ENCODE measurements around the gene PRKCE. TPM values are rescaled to one million over a fixed set of nuclear protein-coding genes. Genes with fewer than 3 reads are reported as not detected.
A peak's percentile ranks its signal among the peaks of the same experiment; 100 is the strongest.

PRKCE gene
- total RNA-seq, 1 experiment from 2014 or later = 2.4 TPM

- no TSS peak for BruUV-seq (replicated peaks)
- CTCF ChIA-PET = no interaction called here
- H3K9me3 ChIP-seq (ENCODE audit: low read depth, low read length, poor library complexity, severe bottlenecking) = no peaks in the 10 kb centered on the region
- POLR2A ChIA-PET (ENCODE audit: low non-redundant PET) = no interaction called here
- no peak for DNase-seq (ENCODE audit: low spot score)
- H3K27me3 ChIP-seq (replicated peaks; ENCODE audit: insufficient read depth, low read depth, low read length, poor library complexity) = no peaks in the 10 kb centered on the region
- TF ChIP-seq CTCF (conservative IDR thresholded peaks at IDR 0.05; ENCODE audit: low read depth, low read length) = no peak
- TF ChIP-seq EZH2 (IDR thresholded peaks at IDR 0.05; ENCODE audit: borderline replicate concordance, low read depth, low read length, poor library complexity, severe bottlenecking) = no peak
- H3K36me3 ChIP-seq (ENCODE audit: insufficient read depth, low read length, poor library complexity, severe bottlenecking) = no peaks in the 10 kb centered on the region
- intact Hi-C loops (cut with micrococcal nuclease; ENCODE audit: unreplicated experiment) = no loop called here
- H3K4me1 ChIP-seq (ENCODE audit: insufficient read depth, low read length, poor library complexity, severe bottlenecking) = peaks cover 9% of the 10 kb centered on the region
- no peak overlapping the region for H3K27ac ChIP-seq (ENCODE audit: low read depth, low read length, poor library complexity, severe bottlenecking)
- no peak overlapping the region for H3K4me3 ChIP-seq (ENCODE audit: low read depth, low read length, poor library complexity, severe bottlenecking)
Measured at GRCh38 chr2:45888167-45888566, 236.7 kb downstream of the PRKCE start.

- intact Hi-C loops (cut with micrococcal nuclease; ENCODE audit: unreplicated experiment) = no loop called here
- H3K4me3 ChIP-seq (ENCODE audit: low read depth, low read length, poor library complexity, severe bottlenecking) = no peak overlapping the region
- TF ChIP-seq CTCF (conservative IDR thresholded peaks at IDR 0.05; ENCODE audit: low read depth, low read length) (no peak), EZH2 (IDR thresholded peaks at IDR 0.05; ENCODE audit: borderline replicate concordance, low read depth, low read length, poor library complexity, severe bottlenecking) (no peak)
- H3K27ac ChIP-seq (ENCODE audit: low read depth, low read length, poor library complexity, severe bottlenecking) = no peak overlapping the region
- ChIA-PET CTCF (no interaction called here), POLR2A (ENCODE audit: low non-redundant PET) (no interaction called here)
- H3K9me3 ChIP-seq (ENCODE audit: low read depth, low read length, poor library complexity, severe bottlenecking) = no peaks in the 10 kb centered on the region
- no peak for DNase-seq (ENCODE audit: low spot score)
- H3K4me1 ChIP-seq (ENCODE audit: insufficient read depth, low read length, poor library complexity, severe bottlenecking) = peaks cover 9% of the 10 kb centered on the region
- no peaks in the 10 kb centered on the region for H3K36me3 ChIP-seq (ENCODE audit: insufficient read depth, low read length, poor library complexity, severe bottlenecking)
- no peaks in the 10 kb centered on the region for H3K27me3 ChIP-seq (replicated peaks; ENCODE audit: insufficient read depth, low read depth, low read length, poor library complexity)
- no TSS peak for BruUV-seq (replicated peaks)
Measured at GRCh38 chr2:45888641-45889040, 237.2 kb downstream of the PRKCE start.

- no peaks in the 10 kb centered on the region for H3K36me3 ChIP-seq (ENCODE audit: insufficient read depth, low read length, poor library complexity, severe bottlenecking)
- BruUV-seq (replicated peaks) = no TSS peak
- TF ChIP-seq CTCF (conservative IDR thresholded peaks at IDR 0.05; ENCODE audit: low read depth, low read length) (no peak), EZH2 (IDR thresholded peaks at IDR 0.05; ENCODE audit: borderline replicate concordance, low read depth, low read length, poor library complexity, severe bottlenecking) (no peak)
- CTCF ChIA-PET = no interaction called here
- H3K27ac ChIP-seq (ENCODE audit: low read depth, low read length, poor library complexity, severe bottlenecking) = no peak overlapping the region
- H3K27me3 ChIP-seq (replicated peaks; ENCODE audit: insufficient read depth, low read depth, low read length, poor library complexity) = no peaks in the 10 kb centered on the region
- POLR2A ChIA-PET (ENCODE audit: low non-redundant PET) = no interaction called here
- H3K4me1 ChIP-seq (ENCODE audit: insufficient read depth, low read length, poor library complexity, severe bottlenecking) = peaks cover 9% of the 10 kb centered on the region
- no peaks in the 10 kb centered on the region for H3K9me3 ChIP-seq (ENCODE audit: low read depth, low read length, poor library complexity, severe bottlenecking)
- intact Hi-C loops (cut with micrococcal nuclease; ENCODE audit: unreplicated experiment) = no loop called here
- peak; percentile 44 for DNase-seq (ENCODE audit: low spot score)
- H3K4me3 ChIP-seq (ENCODE audit: low read depth, low read length, poor library complexity, severe bottlenecking) = no peak overlapping the region
Measured at GRCh38 chr2:45889053-45889452, 237.6 kb downstream of the PRKCE start.
